ENCODE data around the gene OLFM3.
A peak's percentile ranks its signal among the peaks of the same experiment; 100 is the strongest.

OLFM3 gene

DNA sequence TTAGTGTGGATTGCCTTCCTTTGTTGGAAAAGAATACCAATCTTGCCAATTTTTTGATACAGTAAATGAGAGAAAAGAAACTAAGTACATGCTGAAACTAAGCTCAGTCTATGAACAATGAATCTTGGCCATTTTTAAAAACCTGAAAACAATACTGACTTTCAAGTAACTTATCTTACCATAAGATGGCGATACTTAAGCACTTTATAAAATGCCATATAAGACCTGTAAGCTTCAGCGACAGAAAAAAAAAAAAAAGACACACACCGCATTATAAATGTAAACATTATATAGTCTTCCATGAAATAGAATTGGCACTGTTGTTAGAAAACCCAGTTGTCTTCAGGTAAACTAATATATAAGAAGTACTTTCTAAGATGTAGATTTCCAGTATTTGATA is 3.0 kb downstream of the OLFM3 start:
- TF ChIP-seq, protein P1, sequence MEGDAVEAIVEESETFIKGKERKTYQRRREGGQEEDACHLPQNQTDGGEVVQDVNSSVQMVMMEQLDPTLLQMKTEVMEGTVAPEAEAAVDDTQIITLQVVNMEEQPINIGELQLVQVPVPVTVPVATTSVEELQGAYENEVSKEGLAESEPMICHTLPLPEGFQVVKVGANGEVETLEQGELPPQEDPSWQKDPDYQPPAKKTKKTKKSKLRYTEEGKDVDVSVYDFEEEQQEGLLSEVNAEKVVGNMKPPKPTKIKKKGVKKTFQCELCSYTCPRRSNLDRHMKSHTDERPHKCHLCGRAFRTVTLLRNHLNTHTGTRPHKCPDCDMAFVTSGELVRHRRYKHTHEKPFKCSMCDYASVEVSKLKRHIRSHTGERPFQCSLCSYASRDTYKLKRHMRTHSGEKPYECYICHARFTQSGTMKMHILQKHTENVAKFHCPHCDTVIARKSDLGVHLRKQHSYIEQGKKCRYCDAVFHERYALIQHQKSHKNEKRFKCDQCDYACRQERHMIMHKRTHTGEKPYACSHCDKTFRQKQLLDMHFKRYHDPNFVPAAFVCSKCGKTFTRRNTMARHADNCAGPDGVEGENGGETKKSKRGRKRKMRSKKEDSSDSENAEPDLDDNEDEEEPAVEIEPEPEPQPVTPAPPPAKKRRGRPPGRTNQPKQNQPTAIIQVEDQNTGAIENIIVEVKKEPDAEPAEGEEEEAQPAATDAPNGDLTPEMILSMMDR (conservative IDR thresholded peaks at IDR 0.05) = peak; percentile 45
- no peak for TF ChIP-seq ZFX (IDR thresholded peaks at IDR 0.05)
- no peak overlapping the region for H3K27ac ChIP-seq

GRCh38 chr1:101992821-101993575 is 3.7 kb downstream of the OLFM3 start:
- TF ChIP-seq, protein P1 (conservative IDR thresholded peaks at IDR 0.05) = no peak
- TF ChIP-seq ZFX (IDR thresholded peaks at IDR 0.05) = no peak
- H3K27ac ChIP-seq = no peak overlapping the region

- H3K27ac ChIP-seq = no peak overlapping the region
- TF ChIP-seq, protein P1 (conservative IDR thresholded peaks at IDR 0.05) = no peak
- no peak for TF ChIP-seq ZFX (IDR thresholded peaks at IDR 0.05)
Observed at GRCh38 chr1:101980974-101981373, 15.8 kb downstream of the OLFM3 start.

DNA sequence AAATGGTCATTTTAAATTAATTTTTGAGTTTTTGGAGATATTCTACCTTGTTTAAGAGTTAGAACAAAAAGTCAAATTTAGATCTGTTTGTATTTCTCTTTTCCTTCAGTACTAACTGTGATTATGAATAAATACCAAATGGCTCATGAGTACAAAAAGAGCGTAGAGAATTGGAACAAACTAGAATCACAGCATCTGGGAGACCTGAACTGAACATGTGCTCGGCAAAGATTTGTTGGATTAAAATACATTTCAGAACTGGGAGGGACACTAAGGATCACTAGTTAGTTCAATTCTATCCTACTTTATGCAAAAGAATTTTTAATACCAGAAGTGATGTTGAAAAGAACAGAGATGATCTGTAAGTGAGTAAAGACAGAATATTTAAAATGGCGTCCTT is 19.5 kb downstream of the OLFM3 start:
- TF ChIP-seq, protein P1 (conservative IDR thresholded peaks at IDR 0.05) = no peak
- no peak for TF ChIP-seq ZFX (IDR thresholded peaks at IDR 0.05)
- H3K27ac ChIP-seq = no peak overlapping the region

GRCh38 chr1:101976161-101976560 is 20.6 kb downstream of the OLFM3 start:
- TF ChIP-seq ZFX (IDR thresholded peaks at IDR 0.05) = no peak
- TF ChIP-seq, protein P1 (conservative IDR thresholded peaks at IDR 0.05) = no peak
- no peak overlapping the region for H3K27ac ChIP-seq

GRCh38 chr1:101975371-101975770 is 21.4 kb downstream of the OLFM3 start:
- H3K27ac ChIP-seq = no peak overlapping the region

GRCh38 chr1:101974599-101975274 is 22.0 kb downstream of the OLFM3 start:
- no peak for TF ChIP-seq ZFX (IDR thresholded peaks at IDR 0.05)
- TF ChIP-seq, protein P1 (conservative IDR thresholded peaks at IDR 0.05) = no peak

More at GRCh38 chr1:101975371-101975770, 21.4 kb downstream of the OLFM3 start:
- TF ChIP-seq, protein P1 (conservative IDR thresholded peaks at IDR 0.05) = no peak
- no peak for TF ChIP-seq ZFX (IDR thresholded peaks at IDR 0.05)

More at GRCh38 chr1:101974599-101975274, 22.0 kb downstream of the OLFM3 start:
- no peak overlapping the region for H3K27ac ChIP-seq

Measured in C4-2B (cell line).